GM19467 (cell line): Measurements from ENCODE around the gene DOK7.
"Not testable (repeated sequence)": the region's sequence is repeated elsewhere in the genome, so short reads cannot be mapped to it uniquely, and the experiment has no call there.

Experiments
- ATAC-seq: cut with Tn5 transposase; IDR thresholded peaks from one replicate; pipeline ENCODE4 v1.9.1; 2021; ENCODE audit warnings: mild to moderate bottlenecking, moderate library complexity; ENCODE audit not compliant: unreplicated experiment

The DOK7 gene

DNA sequence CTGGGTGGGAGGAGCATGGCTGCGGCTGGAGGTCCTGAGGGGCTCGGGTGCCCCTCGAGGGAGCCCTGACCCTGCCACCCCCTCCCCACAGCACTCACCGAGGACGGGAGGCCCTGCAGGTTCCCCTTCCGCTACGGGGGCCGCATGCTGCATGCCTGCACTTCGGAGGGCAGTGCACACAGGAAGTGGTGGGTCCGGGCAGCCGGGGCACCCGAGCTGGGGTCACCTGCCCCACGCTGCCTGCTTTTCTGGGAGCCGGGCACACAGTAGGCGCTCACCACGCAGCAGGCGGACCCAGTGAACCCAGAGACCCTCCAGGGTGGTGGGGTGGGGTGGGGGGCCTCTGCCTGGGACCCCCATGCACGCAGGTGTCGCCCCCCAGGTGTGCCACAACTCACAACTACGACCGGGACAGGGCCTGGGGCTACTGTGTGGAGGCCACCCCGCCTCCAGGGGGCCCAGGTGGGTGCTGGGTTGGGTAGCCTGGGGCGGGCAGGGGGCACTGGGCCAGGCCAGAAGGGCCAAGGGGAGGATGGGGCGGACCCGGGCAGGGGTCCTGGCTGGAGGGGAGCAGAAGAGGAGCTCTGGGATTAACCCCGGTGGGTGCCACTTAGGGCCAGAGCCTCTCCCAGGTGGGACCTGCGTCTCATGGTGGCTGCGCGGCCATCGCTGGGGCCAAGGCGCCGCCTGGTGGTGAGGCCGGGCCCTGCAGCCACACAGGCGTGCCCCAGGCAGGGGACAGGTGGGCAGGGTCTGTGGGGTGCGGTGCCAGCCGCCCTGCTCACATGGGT lies 20.0 kb upstream of the DOK7 start:
- ATAC-seq: peak; percentile 61

DNA sequence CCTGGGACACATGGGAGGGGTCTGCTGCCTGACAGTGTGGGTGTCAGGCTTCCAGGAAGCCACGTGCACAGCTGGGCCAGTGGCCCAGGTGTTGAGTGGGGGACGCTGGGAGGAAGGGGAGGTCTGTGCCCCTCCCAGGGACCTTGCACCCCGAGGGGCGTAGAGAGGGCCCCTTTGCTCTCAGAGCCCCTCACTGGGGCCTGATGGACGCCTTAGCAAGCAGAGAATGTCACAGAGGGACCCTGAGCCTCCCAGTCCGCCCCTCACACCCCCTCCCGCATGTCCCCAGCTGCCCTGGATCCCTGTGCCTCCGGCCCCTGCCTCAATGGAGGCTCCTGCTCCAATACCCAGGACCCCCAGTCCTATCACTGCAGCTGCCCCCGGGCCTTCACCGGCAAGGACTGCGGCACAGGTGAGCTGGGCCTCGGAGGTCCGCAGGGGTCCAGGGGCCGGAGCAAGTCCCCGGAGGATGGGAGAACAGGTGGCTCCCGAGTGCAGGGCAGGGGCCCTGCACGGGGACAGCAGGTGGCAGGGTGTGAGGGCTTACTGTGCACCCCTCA lies 19.3 kb upstream of the DOK7 start:
- ATAC-seq: no peak

DNA sequence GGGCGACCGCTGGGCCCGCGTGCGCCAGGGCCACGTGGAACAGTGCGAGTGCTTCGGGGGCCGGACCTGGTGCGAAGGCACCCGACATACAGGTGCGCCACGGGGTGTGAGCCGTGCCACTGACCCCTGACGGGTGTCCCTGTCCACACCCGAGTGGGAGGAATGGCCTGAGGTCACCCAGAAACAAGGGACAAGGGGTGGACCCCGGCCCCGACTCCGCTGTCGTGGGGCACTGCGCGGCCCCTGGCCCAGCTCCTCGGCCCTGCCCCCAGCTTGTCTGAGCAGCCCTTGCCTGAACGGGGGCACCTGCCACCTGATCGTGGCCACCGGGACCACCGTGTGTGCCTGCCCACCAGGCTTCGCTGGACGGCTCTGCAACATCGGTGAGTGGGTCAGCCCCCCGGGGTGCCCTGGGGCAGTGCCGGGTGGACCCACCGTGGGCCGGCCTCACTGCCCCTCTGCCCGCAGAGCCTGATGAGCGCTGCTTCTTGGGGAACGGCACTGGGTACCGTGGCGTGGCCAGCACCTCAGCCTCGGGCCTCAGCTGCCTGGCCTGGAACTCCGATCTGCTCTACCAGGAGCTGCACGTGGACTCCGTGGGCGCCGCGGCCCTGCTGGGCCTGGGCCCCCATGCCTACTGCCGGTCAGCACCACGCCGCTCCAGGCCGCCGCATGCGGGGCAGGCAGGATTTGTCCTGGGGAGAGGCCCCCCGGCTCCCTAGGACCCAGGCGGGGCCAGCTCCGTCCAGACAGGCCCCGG lies 18.6 kb upstream of the DOK7 start:
- ATAC-seq: no peak

DNA sequence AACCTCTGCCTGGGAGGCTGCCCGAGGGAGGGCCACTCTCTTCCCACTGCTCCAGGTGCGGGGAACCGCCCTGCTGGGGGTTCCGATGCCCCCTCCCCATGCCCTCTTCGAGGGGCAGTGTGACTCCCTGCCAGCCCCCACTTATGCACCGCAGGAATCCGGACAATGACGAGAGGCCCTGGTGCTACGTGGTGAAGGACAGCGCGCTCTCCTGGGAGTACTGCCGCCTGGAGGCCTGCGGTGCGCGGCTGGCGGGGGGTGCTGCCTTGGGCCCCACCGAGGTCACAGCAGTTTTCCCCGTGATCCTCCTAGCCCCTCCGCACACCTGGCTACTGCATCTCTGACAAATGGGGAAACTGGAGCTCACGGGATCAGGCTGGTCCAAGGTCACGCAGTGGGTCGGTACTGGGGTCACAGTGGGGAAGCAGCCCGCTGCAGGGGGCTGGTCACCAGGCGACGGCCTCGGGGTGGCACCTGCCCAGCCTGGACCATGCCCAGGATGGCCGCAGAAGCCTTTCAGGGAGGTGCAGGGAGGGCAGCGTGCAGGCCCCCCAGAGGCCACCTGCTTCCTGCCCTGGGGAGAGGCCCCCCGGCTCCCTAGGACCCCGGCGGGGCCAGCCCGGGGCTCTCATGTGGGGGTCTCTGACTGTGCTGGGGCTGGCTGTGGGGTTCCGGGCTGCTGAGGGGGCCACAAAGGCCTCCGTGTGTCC lies 17.8 kb upstream of the DOK7 start:
- ATAC-seq: no peak

DNA sequence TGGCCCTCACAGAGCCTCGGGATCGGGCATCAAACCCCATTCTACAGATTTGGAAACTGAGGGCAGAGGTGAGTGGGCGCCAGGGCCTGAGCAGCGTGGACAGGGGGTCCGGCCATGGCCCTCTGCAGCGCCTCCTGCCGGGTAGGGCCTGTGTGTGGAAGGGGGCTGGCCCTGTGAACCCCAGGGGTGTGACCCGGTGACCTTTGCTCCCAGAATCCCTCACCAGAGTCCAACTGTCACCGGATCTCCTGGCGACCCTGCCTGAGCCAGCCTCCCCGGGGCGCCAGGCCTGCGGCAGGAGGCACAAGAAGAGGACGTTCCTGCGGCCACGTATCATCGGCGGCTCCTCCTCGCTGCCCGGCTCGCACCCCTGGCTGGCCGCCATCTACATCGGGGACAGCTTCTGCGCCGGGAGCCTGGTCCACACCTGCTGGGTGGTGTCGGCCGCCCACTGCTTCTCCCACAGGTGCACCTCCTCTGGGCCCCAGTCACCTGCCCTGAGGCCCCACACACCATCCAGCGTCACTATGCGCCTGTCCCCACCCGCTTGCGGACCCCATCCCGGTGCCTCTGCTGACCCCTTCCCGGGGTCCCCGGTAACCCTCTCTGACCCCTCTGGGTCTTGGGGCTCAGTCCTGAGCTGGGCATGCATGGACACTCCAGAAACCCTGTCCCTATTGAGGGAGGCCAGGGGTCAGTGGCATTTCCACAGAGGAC lies 17.1 kb upstream of the DOK7 start:
- no peak for ATAC-seq

DNA sequence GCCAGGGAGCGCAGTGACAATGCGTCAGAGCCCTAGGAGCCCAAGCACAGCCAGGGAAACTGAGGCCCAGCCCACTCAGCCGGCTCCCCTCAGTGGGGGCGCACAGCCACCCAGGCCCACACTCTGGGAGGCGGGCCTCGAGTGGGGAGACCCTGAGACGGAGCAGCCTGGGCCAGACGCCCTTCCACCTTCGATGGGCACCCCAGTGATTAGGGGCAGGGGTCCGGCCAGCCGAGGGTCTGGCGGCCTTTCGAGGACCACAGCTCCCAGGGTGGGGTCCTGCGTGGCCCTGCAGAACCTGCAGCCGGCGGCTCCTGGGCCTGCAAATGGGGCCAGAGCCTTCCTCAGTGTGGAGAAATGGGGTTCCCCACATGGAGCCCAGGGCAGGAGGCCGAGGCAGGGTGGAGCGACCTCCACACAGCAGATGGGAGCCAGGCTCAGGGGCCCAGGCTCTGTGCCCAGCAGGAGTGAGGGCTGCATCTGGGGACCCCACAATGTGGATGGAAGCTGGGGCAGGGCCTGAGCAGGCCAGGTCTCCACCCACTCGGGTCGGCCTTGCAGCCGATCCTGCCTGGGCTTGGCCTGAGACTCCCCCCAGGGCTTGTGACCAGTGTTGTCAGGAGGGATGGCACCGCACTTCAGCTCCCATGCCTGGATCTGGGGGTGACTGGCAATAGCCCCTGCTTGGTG lies 16.3 kb upstream of the DOK7 start:
- no peak for ATAC-seq

DNA sequence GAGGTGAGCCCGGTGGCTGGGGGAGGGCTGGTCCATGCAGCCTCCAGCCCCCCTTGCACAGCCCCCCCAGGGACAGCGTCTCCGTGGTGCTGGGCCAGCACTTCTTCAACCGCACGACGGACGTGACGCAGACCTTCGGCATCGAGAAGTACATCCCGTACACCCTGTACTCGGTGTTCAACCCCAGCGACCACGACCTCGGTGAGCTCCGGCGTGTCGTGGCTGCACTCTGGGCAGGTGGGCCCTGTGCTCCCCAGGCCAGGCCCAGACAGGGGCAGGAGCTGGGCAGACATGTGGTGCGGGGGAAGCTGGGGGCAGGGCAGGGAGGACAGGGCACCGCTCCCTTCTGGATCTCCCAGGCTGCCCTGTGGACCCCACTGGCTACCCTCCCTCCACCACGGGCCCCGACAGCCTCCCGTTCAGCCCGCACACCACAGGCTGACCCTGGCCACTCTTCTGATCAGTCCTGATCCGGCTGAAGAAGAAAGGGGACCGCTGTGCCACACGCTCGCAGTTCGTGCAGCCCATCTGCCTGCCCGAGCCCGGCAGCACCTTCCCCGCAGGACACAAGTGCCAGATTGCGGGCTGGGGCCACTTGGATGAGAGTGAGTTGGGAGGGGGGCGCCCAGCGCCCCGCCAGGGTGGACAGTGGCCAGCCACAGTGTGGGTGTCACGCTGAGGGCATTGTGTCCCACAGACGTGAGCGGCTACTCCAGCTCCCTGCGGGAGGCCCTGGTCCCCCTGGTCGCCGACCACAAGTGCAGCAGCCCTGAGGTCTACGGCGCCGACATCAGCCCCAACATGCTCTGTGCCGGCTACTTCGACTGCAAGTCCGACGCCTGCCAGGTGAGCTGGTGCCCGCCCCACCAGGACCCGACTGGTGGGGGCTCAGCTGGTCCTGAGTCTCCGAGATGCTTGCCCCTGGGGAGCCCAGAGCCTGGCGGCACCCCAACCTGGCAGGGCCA lies 15.4 kb upstream of the DOK7 start:
- no peak for ATAC-seq

DNA sequence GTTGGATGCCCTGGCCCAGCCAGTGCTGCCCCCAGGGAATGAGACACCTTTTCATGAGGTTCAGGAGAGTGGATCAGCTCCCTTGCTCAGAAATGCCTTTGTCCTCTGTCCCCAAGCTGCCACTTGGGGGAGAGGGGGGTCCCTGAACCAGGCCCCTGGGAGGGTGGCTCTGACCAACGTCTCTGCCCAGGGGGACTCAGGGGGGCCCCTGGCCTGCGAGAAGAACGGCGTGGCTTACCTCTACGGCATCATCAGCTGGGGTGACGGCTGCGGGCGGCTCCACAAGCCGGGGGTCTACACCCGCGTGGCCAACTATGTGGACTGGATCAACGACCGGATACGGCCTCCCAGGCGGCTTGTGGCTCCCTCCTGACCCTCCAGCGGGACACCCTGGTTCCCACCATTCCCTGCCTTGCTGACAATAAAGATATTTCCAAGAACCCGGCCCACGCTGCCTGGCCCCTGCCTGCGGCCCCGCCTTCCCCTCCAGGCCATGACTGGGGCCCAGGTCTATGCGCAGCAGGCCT lies 14.0 kb upstream of the DOK7 start:
- no peak for ATAC-seq

DNA sequence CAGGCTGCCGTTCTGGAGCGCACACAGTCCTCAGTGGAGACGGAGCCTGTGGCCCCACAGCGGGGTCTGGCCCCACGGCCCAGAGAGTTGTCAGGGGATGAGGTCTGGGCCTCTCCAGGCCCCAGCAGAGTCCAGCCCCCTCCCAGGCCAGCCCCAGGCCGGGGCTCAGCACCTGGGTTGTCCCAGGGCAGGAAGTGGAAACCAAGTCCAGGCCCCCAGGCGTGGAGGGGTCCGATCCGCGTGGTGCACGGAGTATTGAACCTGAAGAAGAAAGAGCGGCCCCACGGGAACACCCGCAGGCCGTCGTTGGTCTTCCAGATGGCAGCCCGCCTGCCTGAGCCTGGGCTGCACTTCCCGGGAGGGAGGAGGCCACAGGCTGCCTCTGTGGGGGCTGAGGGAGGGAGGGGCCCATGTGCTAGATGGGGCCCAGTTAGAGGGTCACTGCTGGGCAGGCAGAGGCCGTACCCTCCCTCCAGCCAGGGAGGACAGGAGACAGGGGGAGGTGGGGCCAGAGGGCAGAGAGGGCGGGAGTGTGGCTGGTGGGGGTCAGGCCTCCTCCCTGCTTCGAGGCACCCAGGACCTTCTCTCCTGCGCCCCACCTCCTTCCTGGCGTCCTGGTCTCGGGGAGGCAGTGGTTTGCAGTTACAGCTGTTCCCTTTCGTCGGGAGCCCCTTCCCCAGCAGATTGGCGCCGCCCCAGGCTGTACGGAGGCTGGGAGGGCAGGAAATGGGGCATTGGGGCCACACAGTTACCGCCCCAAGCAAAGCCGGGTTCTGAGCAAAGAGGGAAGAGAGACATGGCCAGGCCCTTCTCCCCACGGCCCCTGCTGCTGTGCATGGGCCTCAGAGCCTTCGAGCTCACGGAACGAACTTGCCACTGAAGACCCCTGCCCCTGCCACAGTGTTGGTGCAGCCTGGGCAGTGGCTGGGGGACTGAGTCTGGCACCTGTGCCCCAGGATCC lies 13.3 kb upstream of the DOK7 start:
- ATAC-seq: no peak

DNA sequence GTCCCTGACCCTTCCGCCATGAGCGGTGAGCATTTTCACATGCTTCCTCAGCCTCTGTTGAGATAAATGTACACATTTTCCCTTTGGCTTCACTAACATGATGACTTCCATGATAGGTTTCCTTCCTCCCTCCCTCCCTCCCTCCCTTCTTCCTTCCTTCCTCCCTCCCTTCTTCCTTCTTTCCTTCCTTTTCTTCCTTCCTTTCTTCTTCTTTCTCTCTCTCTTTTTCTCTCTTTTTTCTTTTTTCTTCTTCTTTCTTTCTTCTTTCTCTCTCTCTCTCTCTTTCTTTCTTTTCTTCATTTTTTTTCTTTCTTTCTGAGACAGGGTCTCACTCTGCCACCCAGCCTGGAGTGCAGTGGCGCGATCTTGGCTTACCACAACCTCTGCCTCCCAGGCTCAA lies 12.5 kb upstream of the DOK7 start:
- no peak for ATAC-seq

DNA sequence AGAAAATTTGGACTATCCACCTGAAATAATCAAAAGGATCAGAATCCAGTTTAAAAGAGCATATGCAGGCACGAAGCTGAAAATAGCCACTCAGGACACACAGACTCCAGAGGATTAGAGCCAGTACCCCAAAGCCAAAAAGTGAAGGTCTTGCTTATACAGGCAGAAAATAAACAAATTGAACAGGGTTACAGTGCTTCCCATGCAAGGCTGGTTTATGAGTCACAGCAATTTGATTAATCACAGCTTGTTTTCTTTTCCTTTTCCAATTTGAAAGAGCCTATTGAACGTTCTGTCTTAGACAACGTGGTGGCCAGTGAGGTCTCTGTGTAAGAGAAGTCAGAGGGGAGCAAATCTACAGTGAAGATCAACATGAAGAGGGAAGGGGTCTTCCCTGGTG lies 11.2 kb upstream of the DOK7 start:
- no peak for ATAC-seq

DNA sequence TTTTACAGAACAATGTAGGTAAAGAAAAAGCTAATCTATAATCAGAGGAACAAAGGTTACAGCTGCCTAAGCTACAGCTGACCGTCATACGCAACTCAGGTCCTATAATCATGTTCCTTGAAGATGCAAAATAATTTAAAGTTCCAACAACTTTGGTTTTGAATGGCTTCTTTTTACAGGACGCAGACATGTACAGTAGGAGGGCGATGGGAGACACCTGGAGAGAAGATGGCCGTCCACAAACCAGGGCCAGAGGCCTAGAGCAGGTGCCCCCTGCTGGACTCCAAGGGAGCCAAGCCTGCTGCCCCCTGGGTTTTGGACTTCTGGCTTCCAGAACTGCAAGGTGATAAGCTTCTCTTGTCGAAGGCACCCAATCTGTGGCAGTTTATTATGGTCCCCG lies 10.7 kb upstream of the DOK7 start:
- ATAC-seq: no peak

DNA sequence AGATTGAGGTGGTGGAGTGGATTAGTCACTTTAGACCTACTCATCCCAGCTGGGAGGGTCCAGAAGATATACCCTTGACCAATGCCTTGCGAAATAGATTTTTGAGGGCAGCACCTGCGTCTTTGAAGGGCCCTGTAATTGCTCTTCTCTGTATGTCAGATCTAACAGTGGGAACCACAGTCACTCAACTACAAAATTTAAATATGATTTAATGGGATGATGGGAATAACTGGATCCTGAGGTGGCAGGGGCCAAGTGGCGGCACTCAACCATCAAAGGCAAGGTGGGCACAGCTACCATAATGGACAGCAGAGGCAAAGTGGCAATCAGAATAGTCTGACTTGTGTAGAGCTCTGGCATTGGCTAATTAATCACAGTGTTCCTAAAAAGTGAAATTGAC lies 7.5 kb upstream of the DOK7 start:
- not testable (repeated sequence) for ATAC-seq

DNA sequence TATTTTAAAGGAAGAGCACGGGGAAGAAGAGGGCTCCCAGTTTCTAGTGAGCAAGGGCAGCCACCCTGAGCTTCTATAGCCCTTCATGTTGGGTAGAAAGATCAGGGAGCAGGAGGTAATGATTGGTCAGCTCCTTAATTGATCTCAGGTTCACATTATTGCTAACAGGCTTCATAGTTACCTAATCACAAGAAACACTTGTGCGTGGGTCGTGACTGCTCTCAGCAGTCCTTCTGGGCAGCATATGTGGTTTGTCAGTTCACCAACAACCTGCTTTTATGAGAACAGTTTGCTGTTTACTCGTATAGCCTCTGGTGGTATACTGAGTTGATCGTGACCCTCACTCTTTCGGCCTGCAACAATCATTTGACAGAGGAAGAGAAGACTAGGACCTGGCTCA lies 4.7 kb upstream of the DOK7 start:
- ATAC-seq: no peak

DNA sequence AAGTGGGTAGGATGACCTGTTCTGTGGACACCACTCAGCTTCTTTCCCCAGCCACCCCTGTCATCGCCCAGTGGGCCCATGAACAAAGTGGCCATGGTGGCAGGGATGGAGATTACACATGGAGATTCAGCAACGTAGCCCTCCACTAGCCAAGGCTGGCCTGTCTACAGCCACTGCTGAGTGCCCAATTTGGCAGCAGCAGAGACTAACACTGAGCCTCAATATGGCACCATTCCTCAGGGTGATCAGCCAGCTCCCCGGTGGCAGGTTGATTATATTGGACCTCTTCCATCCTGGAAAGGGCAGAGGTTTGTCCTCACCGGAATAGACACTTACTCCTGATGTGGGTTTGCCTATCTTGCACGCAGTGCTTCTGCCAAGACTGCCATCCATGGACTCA lies 4.0 kb upstream of the DOK7 start:
- ATAC-seq: not testable (repeated sequence)

DNA sequence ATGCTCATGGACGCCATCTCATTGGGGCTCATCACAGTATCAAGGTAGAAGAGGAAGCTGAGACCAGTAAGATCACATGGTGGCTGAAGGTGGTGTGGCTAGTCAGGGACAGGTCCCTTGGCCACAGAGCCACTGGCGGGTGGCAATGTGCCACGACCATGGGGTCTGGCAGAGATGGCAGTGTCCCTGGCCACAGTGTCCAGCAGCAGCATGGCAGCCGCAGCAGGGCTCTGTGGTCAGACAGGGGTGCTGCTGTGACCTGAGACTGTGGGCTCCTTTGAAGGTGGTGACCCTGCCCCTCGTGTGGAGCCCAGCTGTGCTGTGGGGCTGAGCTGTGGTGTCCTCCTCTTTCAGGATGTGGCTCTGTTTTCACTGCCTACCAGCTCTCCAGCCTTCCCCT lies 2.2 kb upstream of the DOK7 start:
- no peak for ATAC-seq

DNA sequence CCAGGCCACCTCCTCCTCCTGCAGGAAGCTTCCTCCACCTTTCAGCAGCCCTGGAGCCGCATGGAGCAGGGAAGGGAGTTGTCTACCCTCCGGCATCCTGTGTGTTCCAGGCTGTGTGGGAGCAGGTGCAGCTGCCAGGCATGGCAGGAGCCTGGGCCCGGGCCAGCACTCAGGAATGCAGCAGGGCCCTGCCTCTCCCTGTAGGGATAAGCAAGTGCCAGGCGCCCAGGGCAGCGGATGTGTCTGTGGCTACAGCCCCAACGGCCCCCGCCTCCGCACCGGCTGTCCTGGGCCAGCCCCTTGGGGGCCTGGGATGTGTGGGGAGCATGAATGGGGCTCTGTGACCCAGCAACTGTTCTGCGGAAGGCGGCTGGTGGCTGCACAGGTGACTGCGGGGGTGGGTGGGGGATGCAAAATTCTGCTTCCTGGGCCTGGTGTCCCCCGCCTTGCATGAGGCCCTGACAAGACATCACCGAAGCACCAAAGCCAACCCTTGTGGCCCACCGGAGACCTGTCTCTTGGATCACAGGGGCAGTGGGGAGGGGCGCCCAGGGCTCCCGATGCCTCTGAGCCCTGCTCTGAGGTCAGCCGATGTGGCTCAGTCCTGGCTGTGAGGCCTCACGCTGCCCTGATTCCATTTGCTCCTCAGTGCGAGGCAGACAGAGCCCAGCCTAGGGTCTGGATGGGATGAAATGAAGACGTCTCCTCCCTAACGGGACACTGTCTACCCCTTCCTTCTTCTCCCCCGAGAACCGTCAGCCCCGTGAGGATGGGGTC lies 1.4 kb upstream of the DOK7 start:
- ATAC-seq: no peak
